GM23248 (cell line): ENCODE results near the gene TAPT1.

Experiments used
- EZH2 ChIP-seq: fragments of 200-600 bp; sonication (generic); IDR thresholded peaks from 2 replicates; pipeline ENCODE4 v1.6.1; 2018; ENCODE audit warnings: antibody characterized with exemption, mild to moderate bottlenecking; ENCODE audit not compliant: insufficient read depth, poor library complexity, severe bottlenecking
- EZH2phosphoT487 ChIP-seq: fragments of 200-600 bp; sonication (generic); IDR thresholded peaks from 2 replicates; pipeline ENCODE4 v1.6.1; 2018; ENCODE audit warnings: antibody characterized with exemption, moderate library complexity, mild to moderate bottlenecking, low read depth; ENCODE audit not compliant: insufficient read depth

DNA sequence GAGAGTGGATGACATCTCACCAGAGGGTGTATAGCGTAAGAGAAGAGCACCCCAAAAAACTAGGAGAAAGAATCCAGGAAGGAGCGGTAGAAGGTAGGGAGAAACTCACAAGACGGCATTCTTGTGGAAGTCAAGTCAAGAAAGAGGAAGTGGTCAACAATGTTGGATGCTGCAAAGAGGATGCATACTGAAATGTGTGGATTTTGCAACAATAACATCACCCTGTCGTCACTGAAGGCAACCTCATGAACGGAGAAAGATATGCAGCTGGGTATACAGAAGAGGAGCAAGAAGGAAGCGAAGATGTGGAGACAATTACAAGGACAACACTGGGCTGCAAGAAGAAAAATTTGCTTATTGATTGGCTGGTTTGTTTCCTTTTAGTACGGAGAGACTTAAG is 11.4 kb upstream of the TAPT1 start:
- TF ChIP-seq EZH2 (no peak), EZH2phosphoT487 (no peak)
